Right ventricle myocardium superior (tissue), 1 donor: ENCODE measurements around the gene GRM4. TPM values are rescaled to one million over a fixed set of nuclear protein-coding genes. Genes with fewer than 3 reads are reported as not detected.
A peak's percentile ranks its signal among the peaks of the same experiment; 100 is the strongest.
"Not testable (repeated sequence)": the region's sequence is repeated elsewhere in the genome, so short reads cannot be mapped to it uniquely, and the experiment has no call there.

Experiments
- ATAC-seq: fragments of 200-7000 bp; cut with Tn5 transposase; one replicate; pipeline ENCODE4 v1.9.1; 2020; ENCODE audit warnings: mild to moderate bottlenecking; ENCODE audit not compliant: poor library complexity
- DNase-seq: peaks from one replicate; pipeline ENCODE4 v3.0.0-alpha.2; 2020
- intact Hi-C: fragments of 100-400 bp; cut with DNase I; formaldehyde crosslinking; loops from one replicate; pipeline ENCODE4 v1.11.2; 2022
- long read RNA-seq: library from polyadenylated mRNA; unstranded; transcript quantifications from one replicate; pipeline ENCODE4 v2.0.0, GENCODE V29; 2021
- total RNA-seq: library from RNA; stranded (reverse); fragmentation: NEBNext Ultra II Directional; extraction: Animal tissue kit (Norgen Biotek cat#: 25700); gene quantifications from one replicate; pipeline ENCODE4 v1.2.1, GENCODE V29; 2021
- donor health status: DM: no; HTN: yes; CAD: no; lungs with severe emphysema.

GRM4 gene
- not detected for total RNA-seq
- long read RNA-seq, partial matches to known transcripts: 1 of 1 reads
- long read RNA-seq, other reads (novel, unspliced or antisense): 0 of 1 reads

DNA sequence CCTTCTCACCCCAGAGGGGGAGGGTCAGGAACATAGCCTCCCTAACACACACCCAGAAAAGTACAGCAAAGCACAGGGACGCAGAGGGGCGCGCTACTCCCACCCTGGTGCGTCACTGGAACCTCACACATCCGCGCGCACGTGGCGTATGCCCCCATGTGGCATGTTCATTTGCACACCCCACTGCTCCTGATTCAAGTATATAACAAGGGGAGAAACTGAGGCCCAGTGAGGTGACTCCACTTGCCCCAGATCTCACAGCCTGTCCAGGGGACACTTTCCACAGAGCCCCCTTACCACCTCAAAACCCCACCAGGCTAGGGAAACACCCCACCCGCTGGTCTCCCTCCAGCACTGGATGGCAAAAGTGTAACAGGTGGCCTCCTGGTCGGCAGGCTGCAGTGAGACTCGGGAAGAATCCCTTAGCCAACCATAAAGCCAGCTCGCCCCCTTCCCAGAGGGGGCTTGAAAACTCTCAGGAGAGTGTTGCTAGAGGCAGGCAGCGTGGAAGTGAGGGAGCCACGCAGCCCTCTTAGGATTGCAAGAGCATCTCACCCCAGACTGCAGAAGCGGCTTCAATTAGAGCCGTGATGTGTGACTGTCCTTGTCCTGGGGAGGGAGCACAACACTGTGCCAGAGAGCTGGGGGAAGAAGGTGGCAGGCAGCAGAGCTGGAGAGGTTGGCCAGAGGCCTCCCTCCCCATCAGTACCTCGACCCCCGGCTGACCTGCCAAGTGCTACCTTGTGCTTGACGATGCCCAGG, at the start of gene GRM4:
Gene GRM4, minus strand, starts transcription at position 67 of the 762 bp plus-strand sequence. CDS start 12,591 bp downstream, outside the sequence.
- peak; percentile 33 for DNase-seq
- no peak for ATAC-seq
- intact Hi-C loops: no loop called here

DNA sequence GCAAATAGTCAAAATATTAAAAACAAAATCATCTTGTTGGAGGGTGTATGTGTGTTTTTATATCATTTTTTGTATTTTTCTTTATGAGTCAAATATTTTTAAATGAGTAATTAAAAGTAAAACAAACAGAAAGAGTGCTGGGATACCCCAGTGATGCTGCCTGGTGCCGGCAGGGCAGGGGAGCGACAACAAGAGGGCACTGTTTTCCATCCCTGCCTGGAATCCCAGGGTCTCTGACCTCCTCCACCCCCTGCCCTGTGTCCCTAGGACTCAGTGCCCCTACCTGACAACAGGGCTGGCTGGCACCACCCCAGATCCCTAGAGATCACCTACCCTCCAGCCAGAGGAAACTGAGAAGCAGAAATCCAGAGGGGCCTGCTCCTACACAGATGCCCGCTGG, 48.9 kb upstream of the GRM4 start:
- no peak for DNase-seq
- intact Hi-C loops: loop anchor here (5.0 kb wide), 2 partner anchors 38 to 223 kb away; no protein-coding TSS in a partner anchor
- no peak for ATAC-seq

DNA sequence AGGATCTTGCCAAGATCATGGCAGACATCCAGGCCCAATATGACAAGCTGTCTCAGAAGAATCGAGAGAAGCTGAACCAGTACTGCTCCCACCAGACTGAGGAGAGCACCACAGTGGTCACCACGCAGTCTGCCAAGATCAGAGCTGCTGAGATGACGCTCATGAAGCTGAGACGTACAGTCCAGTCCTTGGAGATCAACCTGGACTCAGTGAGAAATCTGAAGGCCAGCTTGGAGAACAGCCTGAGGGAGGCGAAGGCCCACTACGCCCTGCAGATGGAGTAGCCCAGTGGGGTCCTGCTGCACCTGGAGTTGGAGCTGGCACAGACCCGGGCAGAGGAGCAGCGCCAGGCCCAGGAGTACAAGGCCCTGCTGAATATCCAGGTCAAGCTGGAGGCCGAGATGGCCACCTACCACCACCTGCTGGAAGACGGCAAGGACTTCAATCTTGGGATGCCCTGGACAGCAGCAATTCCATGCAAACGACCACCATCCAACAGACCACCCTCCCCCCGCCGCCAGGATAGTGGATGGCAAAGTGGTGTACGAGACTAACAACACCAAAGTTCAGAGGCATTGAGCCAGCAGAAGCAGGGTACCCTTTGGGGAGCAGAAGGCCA, 44.7 kb upstream of the GRM4 start:
- intact Hi-C loops: no loop called here
- no peak for DNase-seq
- ATAC-seq: no peak

GRCh38 chr6:34189806-34190503, 44.1 kb upstream of the GRM4 start:
- DNase-seq (peak; percentile 57), ATAC-seq (no peak)
- intact Hi-C loops: no loop called here

DNA sequence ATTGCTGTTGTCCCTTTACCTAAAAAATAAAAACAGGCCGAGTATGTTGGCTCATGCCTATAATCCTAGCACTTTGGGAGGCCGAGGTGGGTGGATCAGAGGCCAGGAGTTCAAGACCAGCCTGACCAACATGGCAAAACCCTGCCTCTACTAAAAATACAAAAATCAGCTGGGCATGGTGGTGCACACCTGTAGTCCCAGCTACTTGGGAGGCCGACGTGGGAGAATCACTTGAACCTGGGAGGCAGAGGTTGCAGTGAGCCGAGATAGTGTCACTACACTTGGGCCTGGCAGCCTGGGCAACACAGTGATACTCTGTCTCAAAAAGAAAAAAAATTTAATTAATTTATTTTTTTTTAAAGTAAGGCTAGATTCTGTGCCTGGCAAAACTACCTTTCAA, 38.8 kb upstream of the GRM4 start:
- ATAC-seq, DNase-seq, intact Hi-C loops: not testable (repeated sequence)

GRCh38 chr6:34182751-34183531, 37.1 kb upstream of the GRM4 start:
- peak; percentile 56 for ATAC-seq
- intact Hi-C loops: no loop called here
- no peak for DNase-seq

DNA sequence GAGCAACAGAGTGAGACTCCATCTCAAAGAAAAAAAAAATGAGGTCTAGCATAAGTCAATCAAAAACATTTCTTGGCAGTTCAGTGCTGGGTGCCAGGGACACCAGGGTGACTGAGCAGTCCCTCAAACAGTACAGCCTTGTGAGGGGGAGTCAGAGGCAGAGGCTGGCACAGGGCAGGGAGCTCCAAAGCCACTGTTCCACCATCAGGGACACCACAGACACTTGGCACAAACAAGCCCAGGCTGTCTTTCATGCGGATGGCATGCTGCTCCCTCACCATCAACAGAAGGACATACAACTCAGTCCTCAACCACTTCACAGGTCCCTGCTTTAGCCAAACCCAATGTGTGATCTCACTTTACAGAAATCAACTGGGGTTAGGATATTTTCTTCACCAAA, 36.0 kb upstream of the GRM4 start:
- DNase-seq (no peak), ATAC-seq (no peak)
- intact Hi-C loops: no loop called here

DNA sequence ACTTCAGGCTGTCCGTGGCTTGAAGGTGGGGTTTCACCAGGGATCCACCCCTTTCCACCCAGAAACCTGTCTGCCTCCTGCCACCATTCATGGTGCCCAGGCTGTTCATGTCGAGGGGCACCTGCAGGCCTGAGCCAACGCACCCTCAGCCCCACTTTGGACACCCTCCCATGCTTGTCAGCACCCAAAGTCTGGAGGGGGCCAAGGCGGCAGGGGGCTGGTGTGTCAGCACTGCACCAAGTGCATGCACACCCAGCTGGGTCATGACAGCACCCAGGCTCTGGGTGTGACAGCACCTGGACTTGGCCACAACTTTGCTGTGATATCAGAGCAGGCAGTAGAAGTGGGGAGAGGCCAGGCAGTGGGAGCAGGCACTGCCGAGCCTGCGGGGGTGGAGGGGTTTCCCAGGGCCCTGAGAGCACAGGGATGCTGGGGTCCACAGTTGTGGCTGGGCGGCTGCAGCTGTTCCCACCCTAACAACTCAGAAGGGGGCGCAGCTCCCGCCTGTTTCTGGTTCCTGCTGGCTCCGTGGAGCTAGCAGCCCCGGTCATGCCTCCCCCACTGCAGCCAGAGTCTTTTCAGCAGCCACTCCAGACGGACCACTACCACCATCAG, 33.3 kb upstream of the GRM4 start:
- no peak for ATAC-seq
- intact Hi-C loops: no loop called here
- DNase-seq: no peak

GRCh38 chr6:34178357-34179105, 32.6 kb upstream of the GRM4 start:
- intact Hi-C loops: no loop called here
- ATAC-seq (no peak), DNase-seq (no peak)

- DNase-seq: no peak
- no peak for ATAC-seq
- intact Hi-C loops: no loop called here
Observed at GRCh38 chr6:34177181-34177591, 31.3 kb upstream of the GRM4 start.

GRCh38 chr6:34176261-34177031, 30.6 kb upstream of the GRM4 start:
- DNase-seq: no peak
- intact Hi-C loops: no loop called here
- ATAC-seq: no peak

GRCh38 chr6:34174846-34175399, 29.0 kb upstream of the GRM4 start:
- no peak for ATAC-seq
- no peak for DNase-seq
- intact Hi-C loops: no loop called here

DNA sequence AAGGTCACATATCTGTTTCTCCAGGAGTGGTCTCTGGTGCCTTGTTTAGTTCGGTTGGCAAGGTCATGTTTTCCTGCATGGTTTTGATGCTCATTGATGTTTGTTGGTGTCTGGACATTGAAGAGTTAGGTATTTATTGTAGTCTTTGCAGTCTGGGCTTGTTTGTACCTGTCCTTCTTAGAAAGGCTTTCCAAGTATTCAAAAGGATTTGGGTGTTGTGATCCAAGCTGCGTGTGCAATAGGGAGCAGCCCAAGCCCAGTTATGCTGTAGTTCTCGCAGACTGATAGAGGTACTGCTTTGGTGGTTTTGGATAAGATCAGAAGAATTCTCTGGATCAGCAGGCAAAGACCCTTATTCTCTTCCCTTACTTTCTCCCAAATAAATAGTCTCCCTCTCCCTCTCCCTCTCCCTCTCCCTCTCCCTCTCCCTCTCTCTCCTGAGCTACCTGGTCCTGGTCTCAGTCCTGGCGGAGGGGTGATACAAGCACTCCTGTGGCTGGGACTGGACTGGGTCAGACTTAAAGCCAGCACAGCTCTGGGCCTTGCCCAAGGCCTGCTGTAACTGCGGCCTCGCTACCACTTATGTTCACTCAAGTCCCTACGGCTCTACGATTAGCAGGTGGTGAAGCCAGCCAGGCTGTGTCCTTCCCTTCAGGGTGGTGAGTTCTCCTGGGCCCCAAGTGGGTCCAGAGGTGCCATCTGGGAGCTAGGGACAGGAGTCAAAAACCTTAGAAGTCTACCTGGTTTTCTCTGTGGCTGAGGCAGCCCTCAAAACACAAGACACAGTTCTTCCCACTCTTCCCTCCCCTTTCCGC, 27.3 kb upstream of the GRM4 start:
- intact Hi-C loops: no loop called here
- ATAC-seq (no peak), DNase-seq (no peak)

GRCh38 chr6:34170346-34170745, 24.5 kb upstream of the GRM4 start:
- intact Hi-C loops: no loop called here
- DNase-seq: no peak
- no peak for ATAC-seq

DNA sequence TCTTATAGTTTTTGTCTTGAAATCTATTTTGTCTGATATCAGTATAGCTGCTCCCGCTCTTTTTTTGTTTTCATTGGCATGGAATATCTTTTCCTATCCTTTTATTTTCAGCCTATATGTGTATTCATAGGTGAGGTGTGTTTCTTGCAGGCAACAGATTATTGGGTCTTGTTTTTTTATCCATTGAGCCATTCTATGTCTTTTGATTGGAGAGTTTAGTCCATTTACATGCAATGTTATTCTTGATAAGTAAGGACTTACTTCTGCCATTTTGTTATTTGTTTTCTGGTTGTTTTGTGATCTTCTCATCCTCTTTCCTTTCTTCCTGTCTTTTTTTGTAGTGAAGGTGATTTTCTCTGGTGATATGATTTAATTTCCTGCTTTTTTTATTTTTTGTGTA, 24.0 kb upstream of the GRM4 start:
- ATAC-seq (no peak), DNase-seq (no peak)
- intact Hi-C loops: no loop called here

- intact Hi-C loops: no loop called here
- ATAC-seq: no peak
- no peak for DNase-seq
Observed at GRCh38 chr6:34161857-34162515, 16.1 kb upstream of the GRM4 start.
